ENCODE measurements around the gene DST.

Gene DST

GRCh38 chr6:56637640-56638039 lies 5.0 kb downstream of the DST start:
- Histone ChIP-seq H3K36me3 (ENCODE audit: control insufficient read depth, insufficient read depth, low read length) (no peaks in the 10 kb centered on the region), H3K9me3 (ENCODE audit: control insufficient read depth, low read length) (no peaks in the 10 kb centered on the region), H3K27ac (ENCODE audit: insufficient read depth, low read length, poor library complexity, severe bottlenecking) (no peak overlapping the region), H3K4me3 (ENCODE audit: insufficient read depth, low read depth, low read length, poor library complexity, severe bottlenecking) (no peak overlapping the region), H3K27me3 (replicated peaks; ENCODE audit: control insufficient read depth, insufficient read depth, low read length, poor library complexity, severe bottlenecking) (no peaks in the 10 kb centered on the region), H3K4me1 (ENCODE audit: control insufficient read depth, insufficient read depth, low read length, poor library complexity, severe bottlenecking) (no peaks in the 10 kb centered on the region)
- DNase-seq: no peak

DNA sequence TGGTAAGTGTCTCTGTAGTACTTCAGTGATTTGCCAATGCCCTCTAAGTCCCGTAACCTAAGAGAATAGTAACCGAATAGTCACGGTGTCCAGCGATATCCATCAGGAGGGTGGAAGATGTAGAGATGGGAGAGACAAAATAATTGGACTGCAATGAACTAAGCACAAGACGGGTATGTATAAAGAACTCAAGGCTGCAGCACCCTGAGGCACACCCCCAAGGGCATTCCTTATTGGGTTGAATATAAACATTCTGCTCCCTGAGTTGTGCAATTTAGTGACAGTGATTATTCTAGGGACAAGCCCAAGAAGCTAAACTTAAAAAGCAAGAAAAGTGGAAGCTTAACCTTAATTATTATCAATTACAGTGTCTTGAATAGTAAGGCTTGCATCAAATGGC lies 14.6 kb downstream of the DST start:
- Histone ChIP-seq H3K27ac (ENCODE audit: insufficient read depth, low read length, poor library complexity, severe bottlenecking) (no peak overlapping the region), H3K4me3 (ENCODE audit: insufficient read depth, low read depth, low read length, poor library complexity, severe bottlenecking) (no peak overlapping the region), H3K27me3 (replicated peaks; ENCODE audit: control insufficient read depth, insufficient read depth, low read length, poor library complexity, severe bottlenecking) (no peaks in the 10 kb centered on the region), H3K9me3 (ENCODE audit: control insufficient read depth, low read length) (no peaks in the 10 kb centered on the region), H3K36me3 (ENCODE audit: control insufficient read depth, insufficient read depth, low read length) (no peaks in the 10 kb centered on the region), H3K4me1 (ENCODE audit: control insufficient read depth, insufficient read depth, low read length, poor library complexity, severe bottlenecking) (no peaks in the 10 kb centered on the region)
- DNase-seq: no peak

DNA sequence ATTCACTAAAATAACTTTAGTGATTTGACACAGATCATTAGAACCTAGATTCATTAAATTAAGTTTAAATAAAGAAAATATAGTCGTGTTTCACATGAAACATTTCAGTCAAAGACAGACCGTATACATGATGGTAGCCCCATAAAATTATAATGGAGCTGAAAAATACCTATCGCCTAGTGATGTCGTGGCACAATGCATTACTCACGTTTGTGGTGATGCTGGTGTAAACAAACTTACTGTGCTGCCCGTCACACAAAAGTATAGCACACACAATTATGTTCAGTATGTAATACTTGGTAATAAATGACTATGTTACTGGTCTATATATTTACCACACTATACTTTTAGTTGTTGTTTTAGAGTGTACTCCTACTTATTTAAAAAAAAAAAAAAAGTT lies 17.3 kb downstream of the DST start:
- no peak for DNase-seq
- no peaks in the 10 kb centered on the region for H3K27me3 ChIP-seq (replicated peaks; ENCODE audit: control insufficient read depth, insufficient read depth, low read length, poor library complexity, severe bottlenecking)
- no peak overlapping the region for H3K4me3 ChIP-seq (ENCODE audit: insufficient read depth, low read depth, low read length, poor library complexity, severe bottlenecking)
- H3K4me1 ChIP-seq (ENCODE audit: control insufficient read depth, insufficient read depth, low read length, poor library complexity, severe bottlenecking): no peaks in the 10 kb centered on the region
- no peaks in the 10 kb centered on the region for H3K36me3 ChIP-seq (ENCODE audit: control insufficient read depth, insufficient read depth, low read length)
- no peak overlapping the region for H3K27ac ChIP-seq (ENCODE audit: insufficient read depth, low read length, poor library complexity, severe bottlenecking)
- no peaks in the 10 kb centered on the region for H3K9me3 ChIP-seq (ENCODE audit: control insufficient read depth, low read length)

- H3K4me3 ChIP-seq (ENCODE audit: insufficient read depth, low read depth, low read length, poor library complexity, severe bottlenecking): no peak overlapping the region
- H3K27me3 ChIP-seq (replicated peaks; ENCODE audit: control insufficient read depth, insufficient read depth, low read length, poor library complexity, severe bottlenecking): no peaks in the 10 kb centered on the region
- no peaks in the 10 kb centered on the region for H3K36me3 ChIP-seq (ENCODE audit: control insufficient read depth, insufficient read depth, low read length)
- no peak overlapping the region for H3K27ac ChIP-seq (ENCODE audit: insufficient read depth, low read length, poor library complexity, severe bottlenecking)
- no peak for DNase-seq
- H3K9me3 ChIP-seq (ENCODE audit: control insufficient read depth, low read length): no peaks in the 10 kb centered on the region
- H3K4me1 ChIP-seq (ENCODE audit: control insufficient read depth, insufficient read depth, low read length, poor library complexity, severe bottlenecking): no peaks in the 10 kb centered on the region
Measured at GRCh38 chr6:56624728-56625069, 18.0 kb downstream of the DST start.

GRCh38 chr6:56624046-56624727 lies 18.5 kb downstream of the DST start:
- no peaks in the 10 kb centered on the region for H3K36me3 ChIP-seq (ENCODE audit: control insufficient read depth, insufficient read depth, low read length)
- no peak overlapping the region for H3K27ac ChIP-seq (ENCODE audit: insufficient read depth, low read length, poor library complexity, severe bottlenecking)
- no peak for DNase-seq
- H3K9me3 ChIP-seq (ENCODE audit: control insufficient read depth, low read length): no peaks in the 10 kb centered on the region
- no peaks in the 10 kb centered on the region for H3K27me3 ChIP-seq (replicated peaks; ENCODE audit: control insufficient read depth, insufficient read depth, low read length, poor library complexity, severe bottlenecking)
- H3K4me1 ChIP-seq (ENCODE audit: control insufficient read depth, insufficient read depth, low read length, poor library complexity, severe bottlenecking): no peaks in the 10 kb centered on the region
- no peak overlapping the region for H3K4me3 ChIP-seq (ENCODE audit: insufficient read depth, low read depth, low read length, poor library complexity, severe bottlenecking)

DNA sequence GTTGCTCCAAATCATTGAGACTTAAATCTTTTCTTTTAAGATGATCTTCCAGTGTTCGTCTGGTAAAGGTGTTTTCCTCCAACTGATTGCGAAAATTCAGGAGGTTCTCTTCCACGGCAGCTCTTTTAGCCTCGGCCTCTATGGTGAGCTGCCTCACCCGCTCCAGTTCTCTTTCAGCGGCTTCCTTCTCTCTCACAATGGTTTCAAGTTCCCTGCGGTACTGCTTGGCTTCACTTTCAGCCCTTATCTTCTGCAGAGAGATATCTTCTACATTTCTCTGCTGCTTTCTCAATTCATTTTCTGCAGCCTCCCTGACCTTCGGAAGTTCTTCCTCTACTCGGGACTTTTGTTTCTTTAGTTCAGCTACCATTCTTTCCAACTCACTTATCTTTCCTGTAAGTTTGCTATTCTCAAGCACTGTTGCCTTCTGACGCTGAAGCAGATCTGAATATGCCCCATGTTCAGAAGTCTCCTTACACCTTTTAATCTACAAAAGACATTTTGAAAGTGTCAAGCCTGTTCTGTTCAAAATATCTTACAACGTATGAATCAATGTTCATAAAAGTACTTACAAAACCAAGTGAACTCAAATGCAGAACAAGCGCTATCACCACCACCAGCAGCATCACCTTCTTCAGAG lies 22.3 kb downstream of the DST start:
- Histone ChIP-seq H3K9me3 (ENCODE audit: control insufficient read depth, low read length) (no peaks in the 10 kb centered on the region), H3K27ac (ENCODE audit: insufficient read depth, low read length, poor library complexity, severe bottlenecking) (no peak overlapping the region), H3K27me3 (replicated peaks; ENCODE audit: control insufficient read depth, insufficient read depth, low read length, poor library complexity, severe bottlenecking) (no peaks in the 10 kb centered on the region), H3K36me3 (ENCODE audit: control insufficient read depth, insufficient read depth, low read length) (no peaks in the 10 kb centered on the region), H3K4me3 (ENCODE audit: insufficient read depth, low read depth, low read length, poor library complexity, severe bottlenecking) (no peak overlapping the region), H3K4me1 (ENCODE audit: control insufficient read depth, insufficient read depth, low read length, poor library complexity, severe bottlenecking) (no peaks in the 10 kb centered on the region)
- no peak for DNase-seq

- no peaks in the 10 kb centered on the region for H3K27me3 ChIP-seq (replicated peaks; ENCODE audit: control insufficient read depth, insufficient read depth, low read length, poor library complexity, severe bottlenecking)
- H3K9me3 ChIP-seq (ENCODE audit: control insufficient read depth, low read length): no peaks in the 10 kb centered on the region
- DNase-seq: no peak
- H3K4me1 ChIP-seq (ENCODE audit: control insufficient read depth, insufficient read depth, low read length, poor library complexity, severe bottlenecking): no peaks in the 10 kb centered on the region
- no peak overlapping the region for H3K27ac ChIP-seq (ENCODE audit: insufficient read depth, low read length, poor library complexity, severe bottlenecking)
- H3K36me3 ChIP-seq (ENCODE audit: control insufficient read depth, insufficient read depth, low read length): no peaks in the 10 kb centered on the region
- no peak overlapping the region for H3K4me3 ChIP-seq (ENCODE audit: insufficient read depth, low read depth, low read length, poor library complexity, severe bottlenecking)
Measured at GRCh38 chr6:56618050-56618449, 24.6 kb downstream of the DST start.

DNA sequence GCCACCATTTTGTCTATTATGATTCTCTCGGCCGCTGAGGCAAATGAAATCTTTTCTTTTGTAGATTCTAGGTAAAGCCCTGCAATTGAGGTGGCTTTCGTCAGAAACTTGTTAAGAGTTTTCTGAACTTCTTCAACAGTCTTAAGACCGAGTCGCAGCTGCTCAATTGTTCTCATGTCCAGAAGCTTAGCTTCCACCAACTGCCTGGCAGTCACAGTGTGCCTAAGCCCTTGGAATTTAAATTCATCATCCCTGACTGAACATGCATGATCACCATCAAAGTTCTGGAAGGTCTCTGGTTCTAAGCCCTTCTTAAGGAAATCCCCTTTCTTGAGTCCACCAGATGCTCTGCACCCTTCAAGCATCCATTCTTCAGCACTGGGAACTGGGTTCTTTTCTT lies 25.7 kb downstream of the DST start:
- Histone ChIP-seq H3K36me3 (ENCODE audit: control insufficient read depth, insufficient read depth, low read length) (no peaks in the 10 kb centered on the region), H3K9me3 (ENCODE audit: control insufficient read depth, low read length) (no peaks in the 10 kb centered on the region), H3K27me3 (replicated peaks; ENCODE audit: control insufficient read depth, insufficient read depth, low read length, poor library complexity, severe bottlenecking) (no peaks in the 10 kb centered on the region), H3K4me3 (ENCODE audit: insufficient read depth, low read depth, low read length, poor library complexity, severe bottlenecking) (no peak overlapping the region), H3K27ac (ENCODE audit: insufficient read depth, low read length, poor library complexity, severe bottlenecking) (no peak overlapping the region), H3K4me1 (ENCODE audit: control insufficient read depth, insufficient read depth, low read length, poor library complexity, severe bottlenecking) (no peaks in the 10 kb centered on the region)
- no peak for DNase-seq

- no peaks in the 10 kb centered on the region for H3K9me3 ChIP-seq (ENCODE audit: control insufficient read depth, low read length)
- H3K27ac ChIP-seq (ENCODE audit: insufficient read depth, low read length, poor library complexity, severe bottlenecking): no peak overlapping the region
- no peaks in the 10 kb centered on the region for H3K4me1 ChIP-seq (ENCODE audit: control insufficient read depth, insufficient read depth, low read length, poor library complexity, severe bottlenecking)
- DNase-seq: no peak
- H3K36me3 ChIP-seq (ENCODE audit: control insufficient read depth, insufficient read depth, low read length): no peaks in the 10 kb centered on the region
- no peak overlapping the region for H3K4me3 ChIP-seq (ENCODE audit: insufficient read depth, low read depth, low read length, poor library complexity, severe bottlenecking)
- no peaks in the 10 kb centered on the region for H3K27me3 ChIP-seq (replicated peaks; ENCODE audit: control insufficient read depth, insufficient read depth, low read length, poor library complexity, severe bottlenecking)
Measured at GRCh38 chr6:56613247-56613851, 29.3 kb downstream of the DST start.

DNA sequence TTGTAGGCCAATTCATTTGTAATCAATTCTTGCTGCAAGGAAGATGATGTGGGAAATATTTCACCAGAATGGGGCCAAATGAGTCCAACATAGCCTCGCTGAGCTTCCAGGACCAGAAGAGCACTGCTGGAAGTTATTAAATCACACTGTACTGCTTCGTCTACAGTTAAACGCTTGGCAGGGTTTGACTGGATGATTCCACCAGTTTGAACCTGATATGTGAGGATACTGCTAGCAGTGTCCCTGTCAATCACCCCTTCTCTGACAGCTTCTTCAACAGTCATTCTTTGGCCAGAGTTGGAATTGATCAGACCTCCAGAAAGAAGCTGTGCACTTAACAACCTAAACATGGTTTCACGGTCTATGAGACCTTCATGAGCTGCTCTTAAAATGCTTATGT lies 34.4 kb downstream of the DST start:
- no peak for DNase-seq
- H3K36me3 ChIP-seq (ENCODE audit: control insufficient read depth, insufficient read depth, low read length): no peaks in the 10 kb centered on the region
- no peaks in the 10 kb centered on the region for H3K4me1 ChIP-seq (ENCODE audit: control insufficient read depth, insufficient read depth, low read length, poor library complexity, severe bottlenecking)
- H3K4me3 ChIP-seq (ENCODE audit: insufficient read depth, low read depth, low read length, poor library complexity, severe bottlenecking): no peak overlapping the region
- no peak overlapping the region for H3K27ac ChIP-seq (ENCODE audit: insufficient read depth, low read length, poor library complexity, severe bottlenecking)
- no peaks in the 10 kb centered on the region for H3K27me3 ChIP-seq (replicated peaks; ENCODE audit: control insufficient read depth, insufficient read depth, low read length, poor library complexity, severe bottlenecking)
- no peaks in the 10 kb centered on the region for H3K9me3 ChIP-seq (ENCODE audit: control insufficient read depth, low read length)

Data from effector memory CD4-positive, alpha-beta T cell (primary cell).